VCaP (cell line): ENCODE data around the gene TNS1.
A peak's percentile ranks its signal among the peaks of the same experiment; 100 is the strongest.

Experiments used
- H3K27ac ChIP-seq: fragments of 450-650 bp; 2 replicates; pipeline ENCODE4 v1.5.1; 2017
- CTCF ChIP-seq: fragments of 450-650 bp; conservative IDR thresholded peaks from 2 replicates; pipeline ENCODE4 v1.5.1; 2017; ENCODE audit warnings: mild to moderate bottlenecking, moderate library complexity

TNS1 gene

GRCh38 chr2:217836901-217837491 is 165.8 kb downstream of the TNS1 start:
- no peak overlapping the region for H3K27ac ChIP-seq
- 0 out of 2 replicates have a peak, but pooled peaks have one; percentile 14 for TF ChIP-seq CTCF

- TF ChIP-seq CTCF = no peak
- no peak overlapping the region for H3K27ac ChIP-seq
Observed at GRCh38 chr2:217835931-217836891, 166.6 kb downstream of the TNS1 start.

DNA sequence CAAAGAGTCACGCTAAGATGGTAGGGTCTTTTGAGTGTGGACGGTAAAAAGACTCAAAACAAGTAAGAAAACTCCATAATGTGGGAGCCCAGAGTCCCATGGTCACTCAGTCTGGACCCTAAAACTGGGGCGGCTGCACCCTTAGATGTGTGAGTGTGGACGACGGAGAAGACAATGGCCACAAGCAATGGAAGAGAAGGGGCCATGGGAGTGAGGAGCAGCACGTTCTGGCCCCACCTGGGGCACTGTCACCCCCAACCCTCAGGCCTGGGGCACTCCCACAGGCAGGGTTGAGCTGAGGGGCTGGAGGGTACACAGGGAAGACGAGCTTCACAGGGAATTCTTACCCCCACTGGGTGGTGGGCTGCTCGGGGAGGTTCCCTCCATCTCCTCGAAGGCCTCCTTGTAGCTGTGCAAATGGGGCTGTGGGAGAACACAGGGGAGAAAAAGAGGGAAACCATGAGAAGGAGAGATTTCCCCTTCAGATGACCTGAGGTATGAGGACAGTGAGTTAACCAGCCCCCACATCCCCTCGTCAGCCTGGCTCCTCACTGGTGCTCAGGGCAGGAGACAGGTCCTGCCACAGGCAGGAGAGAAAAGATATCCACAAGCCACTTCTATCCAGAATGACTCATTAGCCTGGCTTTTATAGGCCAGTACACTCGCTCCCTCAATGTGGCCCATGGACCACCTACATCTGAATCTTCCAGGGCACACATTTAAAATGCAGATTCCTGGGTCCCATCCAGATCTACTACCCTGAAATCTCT is 167.9 kb downstream of the TNS1 start:
- no peak for TF ChIP-seq CTCF
- no peak overlapping the region for H3K27ac ChIP-seq

DNA sequence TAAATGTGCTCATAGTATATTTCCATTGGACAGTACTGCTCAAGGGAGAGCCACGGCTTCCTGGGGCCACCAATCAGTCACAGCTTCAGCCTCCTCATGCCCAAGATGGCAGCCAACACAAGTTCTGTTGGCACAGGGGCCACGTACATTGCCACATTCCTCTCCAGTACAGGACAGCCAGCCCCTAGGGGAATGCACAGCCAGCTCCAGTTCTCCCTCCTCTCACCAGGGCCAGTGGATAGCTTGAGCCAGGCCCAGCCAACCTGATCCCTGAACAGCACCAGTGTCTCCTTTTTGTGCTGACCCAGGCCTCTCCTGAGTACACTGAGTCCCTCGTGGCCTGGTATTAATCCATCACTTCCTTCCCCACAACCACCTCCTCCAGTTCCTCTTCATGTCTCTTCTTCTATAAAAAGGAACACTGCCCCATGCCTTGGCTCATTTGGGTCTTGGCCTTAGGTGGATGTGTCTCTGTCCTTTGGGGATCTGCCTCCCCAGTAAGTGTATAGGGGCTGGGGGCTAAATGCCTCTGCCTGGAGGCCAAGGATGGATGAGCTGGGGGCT is 168.7 kb downstream of the TNS1 start:
- TF ChIP-seq CTCF = no peak
- H3K27ac ChIP-seq = no peak overlapping the region

- no peak for TF ChIP-seq CTCF
- H3K27ac ChIP-seq = no peak overlapping the region
Observed at GRCh38 chr2:217833439-217833838, 169.4 kb downstream of the TNS1 start.

- TF ChIP-seq CTCF = no peak
- no peak overlapping the region for H3K27ac ChIP-seq
Observed at GRCh38 chr2:217832987-217833386, 169.8 kb downstream of the TNS1 start.

- TF ChIP-seq CTCF = no peak
- no peak overlapping the region for H3K27ac ChIP-seq
Observed at GRCh38 chr2:217832115-217832514, 170.7 kb downstream of the TNS1 start.
